ENCODE results near the gene SORCS1. TPM values are rescaled to one million over a fixed set of nuclear protein-coding genes. Genes with fewer than 3 reads are reported as not detected.

SORCS1 gene
- polyA plus RNA-seq, 1 of the 3 experiments (the other 2 are of a cell fraction): 0.66 TPM

- Histone ChIP-seq H3K27me3 (ENCODE audit: insufficient read depth) (no peaks in the 10 kb centered on the region), H3K27ac (ENCODE audit: low read depth in 2 of 2, low read length in 1 of 2) (no peak overlapping the region), H3K9me2 (no peaks in the 10 kb centered on the region), H3K4me3 (ENCODE audit: low read depth in 2 of 2, low read length in 1 of 2) (no peak overlapping the region), H2AFZ (ENCODE audit: low read depth) (no peak overlapping the region), H4K20me1 (ENCODE audit: insufficient read depth) (no peaks in the 10 kb centered on the region), H3K4me1 (ENCODE audit: control insufficient read depth in 1 of 2, insufficient read depth in 2 of 2, low read depth in 1 of 2, low read length in 1 of 2) (no peaks in the 10 kb centered on the region), H3K79me2 (ENCODE audit: insufficient read depth) (no peaks in the 10 kb centered on the region), H3K9me3 (no peaks in the 10 kb centered on the region), H3K36me3 (replicated peaks in 1 of 2; ENCODE audit: control insufficient read depth in 1 of 2, insufficient read depth in 2 of 2, low read length in 1 of 2) (no peaks in the 10 kb centered on the region), H3K9ac (no peak overlapping the region), H3F3A (replicated peaks; ENCODE audit: insufficient read depth) (no peaks in the 10 kb centered on the region), H3K4me2 (no peak overlapping the region)
- ChIA-PET CTCF (interaction anchor here (1.7 kb wide), 1 partner anchor 10 kb away, joined by 3 read pairs; no protein-coding TSS in a partner anchor), POLR2A (no interaction called here)
- no peak for DNase-seq
- WGBS (ENCODE audit: low lambda C conversion rate): 71% methylated on average over 8 of the region's 8 CpGs
- TF ChIP-seq YY1 (IDR thresholded peaks at IDR 0.05; ENCODE audit: low read depth) (no peak), GATA2 (CRISPR knock-in tag; IDR thresholded peaks at IDR 0.05) (no peak), RFX5 (IDR thresholded peaks at IDR 0.05; ENCODE audit: low read length) (no peak), REST (IDR thresholded peaks at IDR 0.05; ENCODE audit: low read depth, low read length) (no peak), SMC3 (IDR thresholded peaks at IDR 0.05; ENCODE audit: low read depth, low read length) (no peak), MEF2A (IDR thresholded peaks at IDR 0.05; ENCODE audit: borderline replicate concordance, low read depth) (no peak), USF2 (IDR thresholded peaks at IDR 0.05; ENCODE audit: borderline replicate concordance, low read depth, low read length) (no peak), CHD2 (IDR thresholded peaks at IDR 0.05; ENCODE audit: low read length, partially characterized antibody) (no peak)
Observed at GRCh38 chr10:107213861-107214260, 49.4 kb upstream of the SORCS1 start.

GRCh38 chr10:107206833-107207232 lies 42.3 kb upstream of the SORCS1 start:
- H3K4me3 ChIP-seq (ENCODE audit: low read depth in 2 of 2, low read length in 1 of 2): no peak overlapping the region
- CTCF ChIA-PET: no interaction called here
- POLR2A ChIA-PET: no interaction called here
- no peaks in the 10 kb centered on the region; a peak in 1 of 4 replicates for H3K4me1 ChIP-seq (ENCODE audit: control insufficient read depth in 1 of 2, insufficient read depth in 2 of 2, low read depth in 1 of 2, low read length in 1 of 2)
- no peak for TF ChIP-seq RFX5 (IDR thresholded peaks at IDR 0.05; ENCODE audit: low read length)
- TF ChIP-seq RAD21 (IDR thresholded peaks at IDR 0.05; ENCODE audit: low read length): 0 out of 2 replicates have a peak, but pooled peaks have one; percentile 29
- TF ChIP-seq GABPA (IDR thresholded peaks at IDR 0.05; ENCODE audit: low read depth): no peak
- no peak for TF ChIP-seq IRF3 (IDR thresholded peaks at IDR 0.05; ENCODE audit: low read depth, low read length)
- TF ChIP-seq FOSL2 (IDR thresholded peaks at IDR 0.05; ENCODE audit: borderline replicate concordance, low read depth): no peak
- H3K79me2 ChIP-seq (ENCODE audit: insufficient read depth): no peaks in the 10 kb centered on the region
- H3K4me2 ChIP-seq: no peak overlapping the region
- no peaks in the 10 kb centered on the region for H3K27me3 ChIP-seq (ENCODE audit: insufficient read depth)
- H2AFZ ChIP-seq (ENCODE audit: low read depth): no peak overlapping the region
- peak; percentile 23 for DNase-seq
- H3K9ac ChIP-seq: no peak overlapping the region
- no peaks in the 10 kb centered on the region for H4K20me1 ChIP-seq (ENCODE audit: insufficient read depth)
- WGBS (ENCODE audit: low lambda C conversion rate): 21% methylated on average over 4 of the region's 4 CpGs
- H3K36me3 ChIP-seq (replicated peaks in 1 of 2; ENCODE audit: control insufficient read depth in 1 of 2, insufficient read depth in 2 of 2, low read length in 1 of 2): no peaks in the 10 kb centered on the region
- no peaks in the 10 kb centered on the region for H3K9me3 ChIP-seq
- H3K27ac ChIP-seq (ENCODE audit: low read depth in 2 of 2, low read length in 1 of 2): no peak overlapping the region
- H3K9me2 ChIP-seq: no peaks in the 10 kb centered on the region
- no peaks in the 10 kb centered on the region for H3F3A ChIP-seq (replicated peaks; ENCODE audit: insufficient read depth)
